GM19468 (cell line): ENCODE data around the gene PLCB3.

ENCODE experiments used
- ATAC-seq: cut with Tn5 transposase; IDR thresholded peaks from one replicate; pipeline ENCODE4 v1.9.1; 2021; ENCODE audit warnings: mild to moderate bottlenecking, moderate library complexity, moderate number of reproducible peaks; ENCODE audit not compliant: unreplicated experiment; ENCODE audit errors: extremely low read depth

PLCB3 gene

GRCh38 chr11:64247729-64248531 is 3.4 kb upstream of the PLCB3 start:
- no peak for ATAC-seq

- no peak for ATAC-seq
These were observed 2.8 kb upstream of the PLCB3 start for GRCh38 chr11:64248578-64248977.

DNA sequence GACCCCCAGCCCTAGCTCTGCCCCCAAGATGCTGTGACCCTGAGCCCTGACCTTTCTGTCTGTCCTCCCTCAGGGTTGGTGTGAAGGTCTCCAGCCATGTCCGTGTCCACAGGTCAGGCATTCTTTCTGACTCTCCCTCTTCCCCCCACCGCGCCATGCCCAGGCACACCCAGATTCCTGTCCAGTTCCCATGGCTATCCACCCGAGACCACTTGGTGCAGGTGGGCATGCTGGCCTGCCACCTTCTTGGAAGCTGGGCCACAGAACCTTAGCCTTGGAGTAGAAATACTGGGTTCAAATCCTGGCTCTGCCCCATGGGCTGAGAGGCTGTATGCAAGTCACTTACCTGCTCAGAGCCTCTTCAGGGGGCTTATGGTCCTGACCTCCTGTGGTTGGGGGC is 2.3 kb upstream of the PLCB3 start:
- ATAC-seq, result no peak

GRCh38 chr11:64249563-64250414 is 1.5 kb upstream of the PLCB3 start:
- ATAC-seq, result no peak

DNA sequence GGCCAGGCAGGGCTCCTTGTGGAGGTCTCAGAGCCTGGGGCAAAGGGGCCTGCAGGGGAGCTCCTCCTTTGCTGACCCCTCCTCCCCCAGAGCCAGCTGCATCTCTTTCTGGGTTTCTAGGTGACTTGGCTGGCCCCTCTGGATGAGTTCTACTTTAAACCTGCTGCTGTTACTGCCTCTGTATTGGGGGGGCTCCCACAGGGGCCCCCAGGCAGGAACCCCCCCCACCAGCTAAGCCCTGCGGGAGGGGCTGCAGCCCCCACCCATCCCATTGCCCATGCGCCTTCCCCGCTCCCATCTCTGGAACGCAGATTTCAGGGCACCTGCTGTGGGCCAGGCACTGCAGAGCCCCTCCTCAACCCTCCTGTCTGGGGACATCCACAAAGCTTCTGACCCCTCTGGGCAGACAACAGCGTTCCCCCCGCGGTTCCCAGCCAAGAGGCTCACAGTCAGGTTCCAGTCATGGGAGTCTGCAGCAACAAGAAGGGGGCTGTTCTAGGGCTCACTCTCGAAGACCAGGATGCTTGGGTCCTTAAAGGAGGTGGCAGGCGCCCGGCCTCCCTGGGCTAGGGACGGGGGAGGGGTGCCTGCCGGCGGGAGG is 815 bp upstream of the PLCB3 start:
- ATAC-seq, result no peak

DNA sequence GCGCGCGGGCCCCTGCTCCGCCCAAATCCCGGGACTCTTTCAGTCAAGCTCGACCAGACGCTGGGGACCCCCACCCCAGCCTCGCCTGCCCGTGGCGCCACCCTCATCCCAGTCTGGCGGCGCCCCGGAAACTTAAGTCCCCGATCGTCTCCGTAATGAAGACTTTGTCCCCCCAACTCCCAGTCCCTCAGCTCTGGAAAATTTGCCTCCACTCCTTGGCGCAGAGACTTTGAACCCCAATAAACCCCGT is 348 bp downstream of the PLCB3 start:
- no peak for ATAC-seq

DNA sequence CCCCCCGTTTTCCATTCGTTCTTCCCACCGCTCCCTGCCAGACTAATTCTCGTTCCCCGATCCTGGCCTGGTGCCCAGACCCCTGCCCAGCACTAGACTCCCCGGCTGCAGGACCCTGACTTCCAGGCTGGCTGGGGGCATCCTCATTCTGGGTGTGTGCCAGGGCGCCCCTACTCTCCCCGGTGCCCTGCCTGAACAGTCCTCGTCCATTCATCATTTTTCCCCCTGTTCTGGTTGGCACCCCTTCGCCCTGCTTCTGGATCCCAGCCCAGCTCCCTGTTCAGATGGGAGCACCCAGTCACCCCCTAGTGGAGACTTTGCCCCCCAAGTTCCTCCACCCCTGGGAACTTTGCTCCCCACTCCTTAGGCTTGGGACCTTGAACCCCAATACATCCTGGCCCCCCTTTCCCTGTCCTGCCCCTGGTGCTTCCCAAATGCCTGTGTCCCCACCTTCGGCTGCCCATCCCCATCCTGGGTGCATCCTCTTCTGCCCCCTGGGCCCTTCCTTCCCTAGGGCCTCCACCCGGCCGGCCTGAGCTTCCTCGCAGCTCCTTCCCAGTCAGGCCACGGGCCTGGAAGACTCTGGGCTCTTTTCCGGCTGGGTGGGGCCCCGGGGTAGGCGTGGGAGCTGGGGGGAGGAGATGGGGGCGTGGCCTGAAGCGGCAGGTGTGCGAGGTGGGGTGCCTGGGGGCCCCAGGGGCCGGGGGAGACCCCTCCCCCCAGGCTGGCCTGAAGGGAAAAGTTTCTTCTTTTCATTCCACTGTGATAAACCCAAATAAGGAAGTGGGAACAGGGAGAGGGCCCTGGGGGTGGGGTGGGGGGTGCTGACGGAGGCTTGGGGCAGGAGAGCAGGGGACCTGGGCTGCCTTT is 908 bp downstream of the PLCB3 start:
- no peak for ATAC-seq

DNA sequence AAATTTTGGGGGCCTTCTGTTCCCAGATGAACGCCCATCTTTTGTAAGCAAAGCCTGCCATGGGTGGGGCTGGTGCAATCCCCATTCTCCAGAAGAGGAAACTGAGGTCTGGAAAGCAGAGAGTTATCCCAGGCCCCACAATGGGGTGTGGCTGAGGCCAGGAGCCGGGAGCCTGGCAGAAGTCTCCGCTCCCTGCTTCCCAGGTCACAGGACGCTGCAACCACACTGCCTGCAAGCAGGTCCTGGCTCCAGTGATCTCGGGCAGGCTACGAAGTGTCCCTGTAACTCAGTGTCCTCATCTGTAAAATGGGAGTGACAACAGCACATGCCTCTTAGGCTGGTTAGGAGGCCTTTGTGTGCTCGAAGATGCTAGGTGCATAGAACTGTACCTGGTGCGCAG is 1.7 kb downstream of the PLCB3 start:
- no peak for ATAC-seq

- ATAC-seq, result no peak
These were observed 2.2 kb downstream of the PLCB3 start for GRCh38 chr11:64253481-64253880.

GRCh38 chr11:64254326-64254725 is 3.0 kb downstream of the PLCB3 start:
- no peak for ATAC-seq

DNA sequence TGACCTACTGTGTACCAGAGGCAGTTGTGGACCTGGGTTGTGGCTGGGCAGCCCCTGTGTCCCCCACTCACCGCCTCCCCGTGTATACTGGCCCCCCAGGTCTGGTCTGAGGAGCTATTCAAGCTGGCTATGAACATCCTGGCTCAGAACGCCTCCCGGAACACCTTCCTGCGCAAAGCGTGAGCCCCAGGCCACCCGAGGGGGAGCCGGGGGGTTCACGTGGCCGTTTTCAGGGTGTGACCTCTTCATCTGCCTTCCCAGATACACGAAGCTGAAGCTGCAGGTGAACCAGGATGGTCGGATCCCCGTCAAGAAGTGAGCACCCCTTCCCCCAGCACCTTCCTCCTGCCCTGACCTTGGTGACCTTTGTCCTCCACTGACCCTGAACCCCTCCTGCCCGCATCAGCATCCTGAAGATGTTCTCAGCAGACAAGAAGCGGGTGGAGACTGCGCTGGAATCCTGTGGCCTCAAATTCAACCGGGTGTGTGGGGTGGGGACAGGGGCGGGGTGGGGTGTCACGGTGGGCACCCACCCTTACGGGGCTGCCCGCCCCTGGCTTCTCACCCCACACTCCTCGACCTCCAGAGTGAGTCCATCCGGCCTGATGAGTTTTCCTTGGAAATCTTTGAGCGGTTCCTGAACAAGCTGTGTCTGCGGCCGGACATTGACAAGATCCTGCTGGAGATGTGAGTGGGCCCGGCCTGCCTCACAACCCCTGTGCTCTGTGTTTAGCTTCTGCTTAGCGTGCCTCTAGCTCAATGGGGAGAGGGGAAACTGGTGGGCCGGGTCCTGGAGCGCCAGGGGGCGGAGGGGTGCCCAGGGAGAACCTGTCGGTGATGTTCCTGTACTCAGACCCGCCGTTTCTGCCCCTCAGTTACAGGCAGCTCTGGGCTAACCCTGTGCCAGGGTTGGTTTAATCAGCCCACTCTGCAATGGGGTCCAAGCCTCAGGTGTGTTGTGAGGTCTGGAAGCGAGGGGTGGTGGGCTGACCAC is 4.1 kb downstream of the PLCB3 start:
- no peak for ATAC-seq

GRCh38 chr11:64256300-64256699 is 5.0 kb downstream of the PLCB3 start:
- no peak for ATAC-seq

DNA sequence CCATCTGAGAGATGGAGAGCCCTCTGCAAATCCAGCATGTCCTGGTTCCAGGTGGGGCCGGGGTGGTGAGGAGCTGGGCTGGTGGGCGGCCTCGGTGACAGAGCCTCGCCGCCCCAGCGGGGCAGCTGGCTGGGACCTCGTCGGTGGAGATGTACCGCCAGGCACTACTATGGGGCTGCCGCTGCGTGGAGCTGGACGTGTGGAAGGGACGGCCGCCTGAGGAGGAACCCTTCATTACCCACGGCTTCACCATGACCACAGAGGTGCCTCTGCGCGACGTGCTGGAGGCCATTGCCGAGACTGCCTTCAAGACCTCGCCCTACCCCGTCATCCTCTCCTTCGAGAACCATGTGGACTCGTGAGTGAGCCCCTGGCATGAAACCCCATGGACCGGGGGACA is 7.0 kb downstream of the PLCB3 start:
- ATAC-seq, result no peak

GRCh38 chr11:64258946-64259532 is 7.7 kb downstream of the PLCB3 start:
- ATAC-seq, result no peak

DNA sequence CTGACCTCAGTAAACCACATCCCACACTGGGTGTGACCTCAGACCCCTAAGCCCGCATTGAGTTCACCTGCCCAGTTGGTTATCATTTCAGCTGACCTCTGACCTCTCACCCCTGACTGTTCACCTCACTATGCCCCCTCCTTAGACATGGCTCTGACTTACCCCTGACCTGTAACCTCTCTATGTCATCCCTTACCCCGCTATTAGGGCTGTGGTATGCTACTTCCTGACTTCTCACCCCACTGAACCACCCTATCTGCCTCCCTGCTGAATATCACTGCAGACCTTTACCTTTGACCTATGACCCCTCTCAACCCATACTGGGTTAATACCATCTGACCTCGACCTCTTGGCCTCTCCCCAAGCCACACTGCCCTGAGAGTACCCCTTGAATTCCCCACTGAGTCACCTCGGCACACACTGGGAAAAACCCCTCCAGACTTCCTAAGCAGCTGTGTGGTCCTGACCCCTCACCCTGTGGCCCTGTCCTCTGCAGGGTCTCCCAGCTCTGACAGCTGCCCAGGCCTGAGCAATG is 8.3 kb downstream of the PLCB3 start:
- no peak for ATAC-seq

- no peak for ATAC-seq
These were observed 8.9 kb downstream of the PLCB3 start for GRCh38 chr11:64260147-64260708.

- no peak for ATAC-seq
These were observed 10.3 kb downstream of the PLCB3 start for GRCh38 chr11:64261556-64262080.
